ENCODE measurements around the gene MAGI3.

The MAGI3 gene

DNA sequence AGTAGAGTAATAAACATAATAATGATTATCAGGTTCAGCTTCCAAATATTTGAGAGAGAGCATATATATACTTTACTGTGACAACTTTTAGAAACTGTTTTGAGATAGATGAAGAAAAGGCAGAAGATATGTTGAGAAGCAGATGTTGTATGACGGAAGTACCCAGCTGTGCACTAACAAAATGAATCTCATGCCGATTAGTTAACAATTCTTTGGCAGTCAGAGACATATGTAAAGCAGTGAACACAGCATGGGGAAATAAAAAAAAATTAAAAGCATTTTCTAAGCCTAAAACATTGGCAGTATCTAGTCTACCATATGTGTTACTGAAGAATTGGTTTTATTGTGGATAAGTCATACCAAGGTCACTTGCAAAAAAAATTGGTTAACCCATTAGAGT, 51.8 kb downstream of the MAGI3 start:
- Histone ChIP-seq H3K9ac (ENCODE audit: low read depth, low read length, poor library complexity) (no peak overlapping the region), H4K8ac (ENCODE audit: low read depth, low read length) (no peak overlapping the region), H2BK12ac (ENCODE audit: low read length) (no peak overlapping the region), H3K79me1 (ENCODE audit: low read depth, low read length) (no peaks in the 10 kb centered on the region), H2BK120ac (ENCODE audit: low read depth, low read length) (no peak overlapping the region), H3K14ac (ENCODE audit: low read length) (no peak overlapping the region), H4K91ac (ENCODE audit: low read depth, low read length, poor library complexity) (no peak overlapping the region), H3K18ac (ENCODE audit: low read length) (no peak overlapping the region), H3K4me3 (ENCODE audit: low read length in 2 of 2) (no peak overlapping the region), H3K4me1 (ENCODE audit: control insufficient read depth in 2 of 2, insufficient read depth in 1 of 2, low read depth in 1 of 2, low read length in 2 of 2) (peaks cover 0 to 3% of the 10 kb centered on the region in 2 donors), H3K23ac (ENCODE audit: low read depth, low read length, poor library complexity) (no peak overlapping the region), H3K4ac (ENCODE audit: low read length) (no peak overlapping the region), H2AK5ac (ENCODE audit: low read depth, low read length) (no peak overlapping the region), H3K27me3 (ENCODE audit: control insufficient read depth in 3 of 3, insufficient read depth in 3 of 3, low read depth in 1 of 3, low read length in 3 of 3) (no peaks in the 10 kb centered on the region), H2BK5ac (ENCODE audit: low read length) (no peak overlapping the region), H3K36me3 (replicated peaks in 1 of 2; ENCODE audit: control insufficient read depth in 2 of 2, insufficient read depth in 2 of 2, low read length in 2 of 2) (peaks cover 0 to 1% of the 10 kb centered on the region in 2 donors), H3K4me2 (ENCODE audit: insufficient read depth, low read length, poor library complexity, severe bottlenecking) (no peak overlapping the region), H2BK15ac (ENCODE audit: low read length) (no peak overlapping the region), H2AFZ (ENCODE audit: low read length) (no peak overlapping the region), H3K9me3 (replicated peaks in 1 of 2; ENCODE audit: control insufficient read depth in 2 of 2, insufficient read depth in 1 of 2, low read depth in 1 of 2, low read length in 2 of 2) (peaks cover 2 to 19% of the 10 kb centered on the region in 2 donors), H3K27ac (replicated peaks; ENCODE audit: low read length) (no peak overlapping the region)
- no CpG with 5 or more reads among the region's 2 CpGs for WGBS, 2 donors (ENCODE audit: extremely low coverage in 2 of 2, insufficient read length in 2 of 2, insufficient replicate concordance in 1 of 2)
- no peak for DNase-seq (ENCODE audit: low spot score)

DNA sequence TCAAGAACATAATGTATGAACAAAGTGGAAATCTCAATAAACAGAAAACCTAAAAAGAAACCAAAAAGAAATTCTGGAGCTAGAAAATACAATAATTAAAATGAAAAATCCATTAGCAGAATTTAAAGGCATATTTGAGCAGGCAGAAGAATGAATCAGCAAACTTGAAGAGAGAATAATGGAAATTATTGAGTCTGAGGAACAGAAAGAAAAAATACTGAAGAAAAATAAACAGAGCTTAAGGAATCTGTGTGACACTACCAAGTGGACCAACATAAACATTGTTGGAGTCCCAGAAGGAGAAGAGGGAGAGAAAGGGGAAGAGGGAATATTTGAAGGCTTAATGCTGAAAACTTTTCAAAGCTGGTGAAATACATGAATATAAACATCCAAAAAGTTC, 54.5 kb downstream of the MAGI3 start:
- Histone ChIP-seq H3K14ac (ENCODE audit: low read length) (no peak overlapping the region), H3K9me3 (replicated peaks in 1 of 2; ENCODE audit: control insufficient read depth in 2 of 2, insufficient read depth in 1 of 2, low read depth in 1 of 2, low read length in 2 of 2) (peaks cover 2 to 19% of the 10 kb centered on the region in 2 donors), H2BK5ac (ENCODE audit: low read length) (no peak overlapping the region), H3K79me1 (ENCODE audit: low read depth, low read length) (no peaks in the 10 kb centered on the region), H2BK12ac (ENCODE audit: low read length) (no peak overlapping the region), H3K4ac (ENCODE audit: low read length) (no peak overlapping the region), H2BK120ac (ENCODE audit: low read depth, low read length) (no peak overlapping the region), H3K23ac (ENCODE audit: low read depth, low read length, poor library complexity) (no peak overlapping the region), H3K36me3 (replicated peaks in 1 of 2; ENCODE audit: control insufficient read depth in 2 of 2, insufficient read depth in 2 of 2, low read length in 2 of 2) (peaks cover 0 to 1% of the 10 kb centered on the region in 2 donors), H2BK15ac (ENCODE audit: low read length) (no peak overlapping the region), H3K4me2 (ENCODE audit: insufficient read depth, low read length, poor library complexity, severe bottlenecking) (no peak overlapping the region), H3K4me1 (ENCODE audit: control insufficient read depth in 2 of 2, insufficient read depth in 1 of 2, low read depth in 1 of 2, low read length in 2 of 2) (peaks cover 0 to 3% of the 10 kb centered on the region in 2 donors), H2AFZ (ENCODE audit: low read length) (no peak overlapping the region), H3K9ac (ENCODE audit: low read depth, low read length, poor library complexity) (no peak overlapping the region), H3K4me3 (ENCODE audit: low read length in 2 of 2) (no peak overlapping the region), H2AK5ac (ENCODE audit: low read depth, low read length) (no peak overlapping the region), H3K18ac (ENCODE audit: low read length) (no peak overlapping the region), H4K91ac (ENCODE audit: low read depth, low read length, poor library complexity) (no peak overlapping the region), H4K8ac (ENCODE audit: low read depth, low read length) (no peak overlapping the region), H3K27me3 (ENCODE audit: control insufficient read depth in 3 of 3, insufficient read depth in 3 of 3, low read depth in 1 of 3, low read length in 3 of 3) (no peaks in the 10 kb centered on the region), H3K27ac (replicated peaks; ENCODE audit: low read length) (no peak overlapping the region)
- no peak for DNase-seq (ENCODE audit: low spot score)

DNA sequence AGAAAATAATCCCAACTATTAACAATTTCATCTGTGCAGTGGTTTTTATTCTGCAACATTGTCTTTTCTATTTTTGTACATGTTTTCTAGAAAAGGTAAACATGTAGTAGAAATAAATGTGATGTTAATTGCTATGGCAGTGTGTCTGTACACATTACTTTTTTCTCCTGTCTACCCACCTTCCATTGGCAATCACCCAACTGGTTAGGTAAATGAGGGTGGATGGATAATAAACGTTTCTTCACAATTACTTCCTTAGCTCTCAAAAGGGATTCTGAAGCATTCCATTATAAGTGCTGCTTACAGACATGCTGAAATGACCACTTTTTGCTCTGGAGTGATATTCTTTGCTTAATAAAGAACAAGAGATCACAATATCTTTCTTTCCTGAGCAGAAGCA, 61.4 kb downstream of the MAGI3 start:
- peaks cover 0 to 7% of the 10 kb centered on the region in 2 donors for H3K9me3 ChIP-seq (replicated peaks in 1 of 2; ENCODE audit: control insufficient read depth in 2 of 2, insufficient read depth in 1 of 2, low read depth in 1 of 2, low read length in 2 of 2)
- no peak overlapping the region for H3K27ac ChIP-seq (replicated peaks; ENCODE audit: low read length)
- peaks cover 4% of the 10 kb centered on the region for H3K79me1 ChIP-seq (ENCODE audit: low read depth, low read length)
- no peak overlapping the region for H3K14ac ChIP-seq (ENCODE audit: low read length)
- no peak overlapping the region for H3K18ac ChIP-seq (ENCODE audit: low read length)
- H4K8ac ChIP-seq (ENCODE audit: low read depth, low read length): no peak overlapping the region
- no peak overlapping the region for H2AFZ ChIP-seq (ENCODE audit: low read length)
- H3K23ac ChIP-seq (ENCODE audit: low read depth, low read length, poor library complexity): no peak overlapping the region
- DNase-seq (ENCODE audit: low spot score): no peak
- no peak overlapping the region for H4K91ac ChIP-seq (ENCODE audit: low read depth, low read length, poor library complexity)
- H3K4ac ChIP-seq (ENCODE audit: low read length): no peak overlapping the region
- no peak overlapping the region for H3K4me2 ChIP-seq (ENCODE audit: insufficient read depth, low read length, poor library complexity, severe bottlenecking)
- no peaks in the 10 kb centered on the region for H3K27me3 ChIP-seq (ENCODE audit: control insufficient read depth in 3 of 3, insufficient read depth in 3 of 3, low read depth in 1 of 3, low read length in 3 of 3)
- WGBS, 2 donors (ENCODE audit: extremely low coverage in 2 of 2, insufficient read length in 2 of 2, insufficient replicate concordance in 1 of 2): no CpG with 5 or more reads among the region's 1 CpG
- no peak overlapping the region for H2AK5ac ChIP-seq (ENCODE audit: low read depth, low read length)
- H3K4me1 ChIP-seq (ENCODE audit: control insufficient read depth in 2 of 2, insufficient read depth in 1 of 2, low read depth in 1 of 2, low read length in 2 of 2): no peaks in the 10 kb centered on the region
- no peaks in the 10 kb centered on the region for H3K36me3 ChIP-seq (replicated peaks in 1 of 2; ENCODE audit: control insufficient read depth in 2 of 2, insufficient read depth in 2 of 2, low read length in 2 of 2)
- H3K9ac ChIP-seq (ENCODE audit: low read depth, low read length, poor library complexity): no peak overlapping the region
- no peak overlapping the region for H2BK5ac ChIP-seq (ENCODE audit: low read length)
- no peak overlapping the region for H2BK120ac ChIP-seq (ENCODE audit: low read depth, low read length)
- no peak overlapping the region for H2BK12ac ChIP-seq (ENCODE audit: low read length)
- H3K4me3 ChIP-seq (ENCODE audit: low read length in 2 of 2): no peak overlapping the region
- no peak overlapping the region for H2BK15ac ChIP-seq (ENCODE audit: low read length)

DNA sequence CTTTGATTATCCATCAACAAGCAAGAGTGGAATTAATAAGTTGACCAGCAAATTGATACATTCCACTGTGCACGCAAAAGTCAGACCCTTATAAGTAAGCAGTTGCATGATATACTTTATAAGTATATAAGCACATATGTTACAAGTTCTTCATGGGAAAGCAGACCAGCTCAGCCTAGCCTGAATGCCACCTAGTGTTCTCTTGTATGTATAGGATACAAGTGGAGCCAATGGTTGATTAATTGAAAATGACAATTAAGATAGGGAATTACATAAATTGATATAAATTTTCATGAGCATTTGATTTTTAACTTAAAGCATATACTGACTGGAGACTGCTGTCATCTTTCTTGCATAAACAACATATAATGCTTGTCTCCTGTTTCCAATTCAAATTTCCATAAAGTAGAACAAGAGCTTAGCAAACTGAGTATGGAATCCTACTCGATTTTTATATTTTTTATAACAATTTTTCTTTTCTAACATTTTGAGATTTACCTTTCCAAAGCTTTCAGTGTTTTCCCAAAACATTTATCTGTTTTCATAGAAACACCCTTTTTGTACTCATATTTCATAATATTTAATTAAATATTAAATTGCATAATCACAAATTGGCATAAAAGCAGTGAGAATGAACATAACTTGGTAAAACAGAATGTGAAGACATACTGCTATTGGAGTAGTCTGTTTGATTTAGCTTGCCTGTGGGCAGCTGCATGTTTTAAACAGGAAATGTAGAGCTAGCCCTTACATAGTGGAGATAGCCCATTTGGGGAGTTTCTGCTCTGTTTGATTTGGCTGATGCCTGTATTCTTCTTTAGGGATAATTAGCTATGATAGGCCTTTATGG, 62.8 kb downstream of the MAGI3 start:
- peaks cover 4% of the 10 kb centered on the region for H3K79me1 ChIP-seq (ENCODE audit: low read depth, low read length)
- H2BK12ac ChIP-seq (ENCODE audit: low read length): no peak overlapping the region
- WGBS, 2 donors (ENCODE audit: extremely low coverage in 2 of 2, insufficient read length in 2 of 2, insufficient replicate concordance in 1 of 2): no CpG with 5 or more reads among the region's 2 CpGs
- H2BK120ac ChIP-seq (ENCODE audit: low read depth, low read length): no peak overlapping the region
- H3K18ac ChIP-seq (ENCODE audit: low read length): no peak overlapping the region
- H3K4me1 ChIP-seq (ENCODE audit: control insufficient read depth in 2 of 2, insufficient read depth in 1 of 2, low read depth in 1 of 2, low read length in 2 of 2): no peaks in the 10 kb centered on the region
- no peak overlapping the region for H3K4ac ChIP-seq (ENCODE audit: low read length)
- H3K9ac ChIP-seq (ENCODE audit: low read depth, low read length, poor library complexity): no peak overlapping the region
- H3K36me3 ChIP-seq (replicated peaks in 1 of 2; ENCODE audit: control insufficient read depth in 2 of 2, insufficient read depth in 2 of 2, low read length in 2 of 2): no peaks in the 10 kb centered on the region
- no peak for DNase-seq (ENCODE audit: low spot score)
- H3K27ac ChIP-seq (replicated peaks; ENCODE audit: low read length): no peak overlapping the region
- H2AK5ac ChIP-seq (ENCODE audit: low read depth, low read length): no peak overlapping the region
- no peaks in the 10 kb centered on the region for H3K27me3 ChIP-seq (ENCODE audit: control insufficient read depth in 3 of 3, insufficient read depth in 3 of 3, low read depth in 1 of 3, low read length in 3 of 3)
- H4K91ac ChIP-seq (ENCODE audit: low read depth, low read length, poor library complexity): no peak overlapping the region
- H2BK15ac ChIP-seq (ENCODE audit: low read length): no peak overlapping the region
- no peak overlapping the region for H2AFZ ChIP-seq (ENCODE audit: low read length)
- H3K14ac ChIP-seq (ENCODE audit: low read length): no peak overlapping the region
- no peak overlapping the region for H2BK5ac ChIP-seq (ENCODE audit: low read length)
- no peak overlapping the region for H4K8ac ChIP-seq (ENCODE audit: low read depth, low read length)
- H3K4me3 ChIP-seq (ENCODE audit: low read length in 2 of 2): no peak overlapping the region
- H3K4me2 ChIP-seq (ENCODE audit: insufficient read depth, low read length, poor library complexity, severe bottlenecking): no peak overlapping the region
- H3K23ac ChIP-seq (ENCODE audit: low read depth, low read length, poor library complexity): no peak overlapping the region
- peaks cover 0 to 7% of the 10 kb centered on the region in 2 donors for H3K9me3 ChIP-seq (replicated peaks in 1 of 2; ENCODE audit: control insufficient read depth in 2 of 2, insufficient read depth in 1 of 2, low read depth in 1 of 2, low read length in 2 of 2)
